GM18861 (cell line): ENCODE data around the gene MIF4GD.

Experiments
- ATAC-seq: cut with Tn5 transposase; IDR thresholded peaks from one replicate; pipeline ENCODE4 v1.9.1; 2021; ENCODE audit not compliant: unreplicated experiment

MIF4GD gene

GRCh38 chr17:75238684-75239191, 32.3 kb downstream of the MIF4GD start:
- no peak for ATAC-seq

GRCh38 chr17:75238020-75238580, 32.9 kb downstream of the MIF4GD start:
- no peak for ATAC-seq

- ATAC-seq, result no peak
Measured at GRCh38 chr17:75237100-75238014, 33.7 kb downstream of the MIF4GD start.

GRCh38 chr17:75232786-75233185, 38.2 kb downstream of the MIF4GD start:
- ATAC-seq, result no peak

GRCh38 chr17:75231741-75232464, 39.1 kb downstream of the MIF4GD start:
- no peak for ATAC-seq

GRCh38 chr17:75231071-75231470, 40.0 kb downstream of the MIF4GD start:
- ATAC-seq, result no peak

- ATAC-seq, result no peak
Measured at GRCh38 chr17:75228847-75229246, 42.2 kb downstream of the MIF4GD start.

GRCh38 chr17:75228305-75228704, 42.7 kb downstream of the MIF4GD start:
- ATAC-seq, result no peak

GRCh38 chr17:75227729-75228128, 43.3 kb downstream of the MIF4GD start:
- ATAC-seq, result no peak

- no peak for ATAC-seq
Measured at GRCh38 chr17:75225016-75225415, 46.0 kb downstream of the MIF4GD start.

- ATAC-seq, result no peak
Measured at GRCh38 chr17:75219815-75220214, 51.2 kb downstream of the MIF4GD start.

- no peak for ATAC-seq
Measured at GRCh38 chr17:75218131-75218530, 52.9 kb downstream of the MIF4GD start.
